Measurements from ENCODE around the gene SLC25A15.
A peak's percentile ranks its signal among the peaks of the same experiment; 100 is the strongest.
"Not testable (repeated sequence)": the region's sequence is repeated elsewhere in the genome, so short reads cannot be mapped to it uniquely, and the experiment has no call there.

SLC25A15 gene

DNA sequence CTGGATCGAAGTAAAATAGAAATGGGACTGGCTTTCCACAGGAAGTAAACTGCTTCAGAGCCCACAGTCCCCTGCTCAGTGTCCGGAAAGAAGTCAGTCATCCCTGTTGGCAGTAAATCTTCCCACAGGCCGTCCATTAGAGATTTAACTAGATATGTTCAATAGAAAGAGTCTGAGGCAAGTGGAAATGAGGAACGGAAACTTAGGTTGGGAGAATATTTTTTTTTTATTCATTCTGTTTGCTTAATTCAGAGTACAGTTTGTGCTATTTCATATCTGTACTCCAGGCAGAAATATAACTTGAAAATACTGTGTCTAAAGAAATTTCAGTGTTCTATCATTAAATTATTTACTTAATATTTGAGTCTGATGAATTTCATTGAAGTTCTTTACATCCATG, 22.7 kb downstream of the SLC25A15 start:
- in situ Hi-C loops (cut with HindIII; ENCODE audit: low sequenced_read_pairs), result no loop called here
- no peak for DNase-seq (ENCODE audit: low read depth, low spot score)
- TF ChIP-seq, protein P1, sequence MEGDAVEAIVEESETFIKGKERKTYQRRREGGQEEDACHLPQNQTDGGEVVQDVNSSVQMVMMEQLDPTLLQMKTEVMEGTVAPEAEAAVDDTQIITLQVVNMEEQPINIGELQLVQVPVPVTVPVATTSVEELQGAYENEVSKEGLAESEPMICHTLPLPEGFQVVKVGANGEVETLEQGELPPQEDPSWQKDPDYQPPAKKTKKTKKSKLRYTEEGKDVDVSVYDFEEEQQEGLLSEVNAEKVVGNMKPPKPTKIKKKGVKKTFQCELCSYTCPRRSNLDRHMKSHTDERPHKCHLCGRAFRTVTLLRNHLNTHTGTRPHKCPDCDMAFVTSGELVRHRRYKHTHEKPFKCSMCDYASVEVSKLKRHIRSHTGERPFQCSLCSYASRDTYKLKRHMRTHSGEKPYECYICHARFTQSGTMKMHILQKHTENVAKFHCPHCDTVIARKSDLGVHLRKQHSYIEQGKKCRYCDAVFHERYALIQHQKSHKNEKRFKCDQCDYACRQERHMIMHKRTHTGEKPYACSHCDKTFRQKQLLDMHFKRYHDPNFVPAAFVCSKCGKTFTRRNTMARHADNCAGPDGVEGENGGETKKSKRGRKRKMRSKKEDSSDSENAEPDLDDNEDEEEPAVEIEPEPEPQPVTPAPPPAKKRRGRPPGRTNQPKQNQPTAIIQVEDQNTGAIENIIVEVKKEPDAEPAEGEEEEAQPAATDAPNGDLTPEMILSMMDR (IDR thresholded peaks at IDR 0.05; ENCODE audit: low read depth, low read length), result no peak
- H3K4me3 ChIP-seq (ENCODE audit: low read depth, low read length), result no peak overlapping the region

GRCh38 chr13:40812724-40813445, 23.5 kb downstream of the SLC25A15 start:
- no peak overlapping the region for H3K4me3 ChIP-seq (ENCODE audit: low read depth, low read length)
- TF ChIP-seq, protein P1 (IDR thresholded peaks at IDR 0.05; ENCODE audit: low read depth, low read length), result no peak
- peak; percentile 18 for DNase-seq (ENCODE audit: low read depth, low spot score)
- in situ Hi-C loops (cut with HindIII; ENCODE audit: low sequenced_read_pairs), result no loop called here

DNA sequence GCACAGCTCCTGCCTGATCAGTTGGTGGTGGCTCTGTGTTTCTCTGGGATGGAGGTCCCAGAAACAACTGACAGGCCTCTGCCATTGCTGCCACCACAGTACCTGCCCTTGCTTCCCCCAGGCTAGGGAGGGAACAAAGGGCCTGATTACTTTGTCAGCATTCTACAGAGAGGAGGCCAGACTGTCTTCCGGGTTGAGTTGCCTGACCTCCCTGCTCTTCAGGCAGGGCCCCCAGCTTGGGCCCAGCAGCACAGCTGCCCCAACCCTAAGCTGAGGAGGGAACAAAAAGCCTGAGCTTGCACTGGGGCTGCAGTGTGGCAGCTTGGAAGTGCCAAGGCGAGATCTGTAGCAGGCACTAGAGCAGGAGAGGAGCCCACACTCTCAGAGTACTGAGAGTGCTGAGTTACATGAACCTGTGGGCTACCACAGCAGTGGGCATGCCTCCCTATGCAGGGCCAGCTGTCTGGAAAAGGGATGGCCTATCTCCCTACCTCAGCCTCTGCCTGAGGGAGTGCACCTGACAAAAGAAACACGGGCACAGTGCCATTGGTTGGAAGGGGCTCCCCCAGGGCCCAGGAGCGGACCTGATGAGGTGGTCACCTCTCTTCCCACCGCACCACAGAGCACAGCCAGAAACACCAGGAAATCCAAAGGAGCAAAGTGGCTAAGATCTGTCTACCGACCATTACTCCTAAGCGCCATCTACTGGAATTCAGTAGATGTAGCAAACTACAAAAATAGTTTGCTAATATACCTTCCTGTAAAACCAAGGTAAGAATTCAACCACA, 24.4 kb downstream of the SLC25A15 start:
- TF ChIP-seq, protein P1 (IDR thresholded peaks at IDR 0.05; ENCODE audit: low read depth, low read length), result peak; percentile 57
- DNase-seq (ENCODE audit: low read depth, low spot score), result peak; percentile 22
- in situ Hi-C loops (cut with HindIII; ENCODE audit: low sequenced_read_pairs), result no loop called here
- H3K4me3 ChIP-seq (ENCODE audit: low read depth, low read length), result no peak overlapping the region

- H3K4me3 ChIP-seq (ENCODE audit: low read depth, low read length), result no peak overlapping the region
- in situ Hi-C loops (cut with HindIII; ENCODE audit: low sequenced_read_pairs), result no loop called here
- DNase-seq (ENCODE audit: low read depth, low spot score), result no peak
- TF ChIP-seq, protein P1 (IDR thresholded peaks at IDR 0.05; ENCODE audit: low read depth, low read length), result no peak
These were observed 25.4 kb downstream of the SLC25A15 start for GRCh38 chr13:40814803-40815202.

DNA sequence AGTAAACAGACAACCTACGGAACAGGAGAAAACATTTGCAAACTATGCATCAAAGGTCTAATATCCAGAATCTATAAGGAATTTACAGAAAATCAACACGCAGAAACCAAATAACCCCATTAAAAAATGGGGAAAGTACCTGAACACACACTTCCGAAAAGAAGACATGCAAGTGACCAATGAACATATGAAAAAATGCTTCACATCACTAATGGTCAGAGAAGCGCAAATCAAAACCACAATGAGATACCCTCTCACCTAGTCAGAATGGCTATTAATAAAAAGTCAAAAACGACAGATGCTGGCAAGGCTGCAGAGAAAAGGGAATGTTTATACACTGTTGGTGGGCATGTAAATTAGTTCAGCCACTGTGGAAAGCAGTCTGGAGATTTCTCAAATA, 29.5 kb downstream of the SLC25A15 start:
- no peak overlapping the region for H3K4me3 ChIP-seq (ENCODE audit: low read depth, low read length)
- in situ Hi-C loops (cut with HindIII; ENCODE audit: low sequenced_read_pairs), result no loop called here
- DNase-seq (ENCODE audit: low read depth, low spot score), result no peak
- TF ChIP-seq, protein P1 (IDR thresholded peaks at IDR 0.05; ENCODE audit: low read depth, low read length), result no peak

DNA sequence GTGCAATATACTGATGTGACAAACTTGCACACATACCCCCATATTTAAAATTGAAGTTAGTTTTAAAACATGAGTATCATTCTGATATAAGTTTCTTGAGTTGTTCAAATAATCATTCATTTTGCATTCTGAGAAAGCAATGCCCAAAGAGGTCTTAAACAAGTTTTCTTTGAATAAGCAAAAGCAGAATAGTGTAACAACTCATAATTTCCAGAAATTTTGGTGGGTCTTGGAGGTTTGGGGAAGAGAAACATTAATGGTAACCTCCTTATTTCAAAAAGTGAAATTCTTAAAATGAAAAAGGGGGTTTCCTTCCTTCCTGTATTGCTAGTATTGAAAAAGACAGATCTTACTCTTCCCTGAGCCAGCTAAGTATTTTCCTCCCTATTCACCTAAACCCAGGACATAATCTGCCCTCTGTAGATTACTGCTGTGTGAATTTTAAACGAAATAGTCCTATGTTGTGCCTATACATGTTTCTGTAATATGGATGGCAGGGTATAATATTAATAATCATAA, 30.4 kb downstream of the SLC25A15 start:
- in situ Hi-C loops (cut with HindIII; ENCODE audit: low sequenced_read_pairs), result no loop called here
- no peak for DNase-seq (ENCODE audit: low read depth, low spot score)

DNA sequence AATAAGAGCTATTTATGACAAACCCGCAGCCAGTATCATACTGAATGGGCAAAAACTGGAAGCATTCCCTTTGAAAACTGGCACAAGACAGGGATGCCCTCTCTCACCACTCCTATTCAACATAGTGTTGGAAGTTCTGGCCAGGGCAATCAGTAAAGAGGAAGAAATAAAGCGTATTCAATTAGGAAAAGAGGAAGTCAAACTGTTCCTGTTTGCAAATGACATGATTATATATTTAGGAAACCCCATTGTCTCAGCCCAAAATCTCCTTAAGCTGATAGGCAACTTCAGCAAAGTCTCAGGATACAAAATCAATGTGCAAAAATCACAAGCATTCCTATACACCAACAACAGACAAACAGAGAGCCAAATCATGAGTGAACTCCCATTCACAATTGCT, 50.3 kb downstream of the SLC25A15 start:
- H3K4me3 ChIP-seq (ENCODE audit: low read depth, low read length); DNase-seq (ENCODE audit: low read depth, low spot score); in situ Hi-C loops (cut with HindIII; ENCODE audit: low sequenced_read_pairs): not testable (repeated sequence)

More for the DNA sequence above, 30.4 kb downstream of the SLC25A15 start:
- no peak overlapping the region for H3K4me3 ChIP-seq (ENCODE audit: low read depth, low read length)
- TF ChIP-seq, protein P1 (IDR thresholded peaks at IDR 0.05; ENCODE audit: low read depth, low read length), result no peak

- DNase-seq (ENCODE audit: low read depth, low spot score); H3K4me3 ChIP-seq (ENCODE audit: low read depth, low read length); in situ Hi-C loops (cut with HindIII; ENCODE audit: low sequenced_read_pairs): not testable (repeated sequence)
These were observed 51.5 kb downstream of the SLC25A15 start for GRCh38 chr13:40840955-40841354.

Measured in astrocyte of the spinal cord (primary cell).